Fibroblast of skin of right quadriceps (primary cell): ENCODE results near the gene CACNB3.

Experiments used
- DNase-seq: peaks from one replicate; pipeline ENCODE4 v3.0.0-alpha.2; 2013

CACNB3 gene

GRCh38 chr12:48788854-48789775, 29.2 kb upstream of the CACNB3 start, which contains the start of gene ADCY6:
ADCY6 (minus strand) TSS chr12:48789089; CDS start chr12:48783434, 5,655 bp downstream.
- peak; percentile 62 for DNase-seq

GRCh38 chr12:48789858-48790326, 28.4 kb upstream of the CACNB3 start:
- no peak for DNase-seq

GRCh38 chr12:48793696-48794095, 24.6 kb upstream of the CACNB3 start:
- no peak for DNase-seq

- no peak for DNase-seq
Measured at GRCh38 chr12:48794870-48795269, 23.4 kb upstream of the CACNB3 start.

- DNase-seq, result peak; percentile 81
Measured at GRCh38 chr12:48795550-48796455, 22.5 kb upstream of the CACNB3 start.

GRCh38 chr12:48796976-48797375, 21.3 kb upstream of the CACNB3 start:
- DNase-seq, result peak; percentile 36

- no peak for DNase-seq
Measured at GRCh38 chr12:48800457-48800856, 17.8 kb upstream of the CACNB3 start.

- DNase-seq, result no peak
Measured at GRCh38 chr12:48800971-48801370, 17.3 kb upstream of the CACNB3 start.

GRCh38 chr12:48803675-48804074, 14.6 kb upstream of the CACNB3 start:
- DNase-seq, result no peak

GRCh38 chr12:48807981-48808380, 10.3 kb upstream of the CACNB3 start:
- no peak for DNase-seq

GRCh38 chr12:48810903-48811431, 7.3 kb upstream of the CACNB3 start:
- peak; percentile 94 for DNase-seq

GRCh38 chr12:48811437-48812090, 6.7 kb upstream of the CACNB3 start:
- DNase-seq, result no peak

GRCh38 chr12:48812389-48812788, 5.9 kb upstream of the CACNB3 start:
- DNase-seq, result no peak

- no peak for DNase-seq
Measured at GRCh38 chr12:48813465-48814261, 4.6 kb upstream of the CACNB3 start.

GRCh38 chr12:48814262-48815125, 3.8 kb upstream of the CACNB3 start:
- peak; percentile 78 for DNase-seq

GRCh38 chr12:48815126-48816110, 2.9 kb upstream of the CACNB3 start:
- DNase-seq, result peak; percentile 82

GRCh38 chr12:48816143-48816854, 2.0 kb upstream of the CACNB3 start:
- DNase-seq, result no peak

GRCh38 chr12:48818831-48819590, 715 bp downstream of the CACNB3 start:
- no peak for DNase-seq
